SKM-1 treated with dmso at 0.1 percent for 144 hours (cell line): Measurements from ENCODE around the gene LIX1.

Experiments used
- DNase-seq: peaks from one replicate; lab custom pipeline; 2025; ENCODE audit not compliant: unreplicated experiment; lab: John Stamatoyannopoulos, UW

The LIX1 gene

DNA sequence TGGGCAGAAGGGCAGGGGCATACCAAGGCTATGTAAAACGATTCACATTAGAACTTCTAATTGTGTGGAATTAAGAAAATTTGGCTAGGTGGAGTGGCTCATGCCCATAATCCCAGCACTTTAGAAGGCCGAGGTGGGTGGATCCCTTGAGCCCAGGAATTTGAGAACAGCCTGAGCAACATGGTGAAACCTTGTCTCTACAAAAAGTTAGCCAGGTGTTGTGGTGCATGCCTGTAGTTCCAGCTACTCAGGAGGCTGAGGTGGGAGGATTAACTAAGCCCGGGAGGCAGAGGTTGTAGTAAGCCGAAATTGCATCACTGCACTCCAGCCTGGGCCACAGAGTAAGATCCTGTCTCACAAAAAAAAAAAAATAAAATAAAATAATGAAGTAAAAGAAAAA, 65.2 kb downstream of the LIX1 start:
- no peak for DNase-seq

- no peak for DNase-seq
Observed at GRCh38 chr5:97076098-97076497, 66.3 kb downstream of the LIX1 start.

GRCh38 chr5:97075649-97076048, 66.8 kb downstream of the LIX1 start:
- no peak for DNase-seq

DNA sequence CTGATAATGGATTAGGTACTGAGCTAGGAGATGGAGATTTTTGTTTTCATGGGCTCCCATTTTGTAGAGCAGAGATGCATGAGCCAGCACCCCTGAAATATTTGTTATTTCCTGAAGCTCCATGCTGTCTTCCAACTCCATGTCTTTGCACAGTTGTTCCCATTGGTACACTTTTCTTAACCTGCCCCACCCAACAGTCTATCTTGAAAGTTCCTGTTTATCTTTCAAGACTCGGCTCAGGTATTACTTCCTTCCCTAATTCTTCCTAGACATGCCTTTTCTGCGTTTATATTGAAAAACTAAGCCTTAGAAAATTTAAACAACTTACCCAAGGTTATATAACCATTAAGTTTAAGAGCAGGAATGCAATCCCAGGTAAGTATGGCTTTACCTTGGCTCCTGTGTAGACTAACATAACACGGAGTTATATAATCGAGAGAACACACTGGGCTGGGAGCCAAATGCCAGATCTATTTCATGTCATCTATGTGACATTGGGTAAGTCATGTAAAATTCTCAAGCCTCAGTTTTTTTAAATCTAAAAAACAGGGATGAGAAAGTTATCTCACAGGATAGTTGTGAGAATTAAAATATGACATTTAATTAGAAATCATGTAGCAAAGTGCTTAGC, 67.4 kb downstream of the LIX1 start:
- no peak for DNase-seq

GRCh38 chr5:97073420-97073819, 69.0 kb downstream of the LIX1 start:
- no peak for DNase-seq

- DNase-seq: no peak
Observed at GRCh38 chr5:97072696-97073095, 69.7 kb downstream of the LIX1 start.

DNA sequence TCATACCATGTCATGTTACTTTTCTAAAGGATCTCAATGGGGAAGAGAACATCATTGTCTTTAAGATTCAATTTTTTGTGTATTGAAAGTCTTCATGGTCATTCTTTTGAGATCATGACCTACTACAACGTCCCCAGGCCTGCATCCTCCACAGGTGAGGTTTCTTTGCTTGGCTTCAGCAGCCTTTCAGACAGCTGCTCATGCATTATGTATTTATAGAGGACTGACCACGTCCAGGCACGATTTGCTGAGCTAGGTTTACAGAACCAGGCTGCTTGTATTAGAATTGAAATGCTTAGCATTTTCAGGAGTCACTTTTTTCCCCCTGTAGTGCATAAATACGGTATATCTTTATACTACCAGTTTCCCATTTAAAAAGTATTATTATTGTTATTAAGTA, 70.4 kb downstream of the LIX1 start:
- DNase-seq: no peak

- no peak for DNase-seq
Observed at GRCh38 chr5:97071101-97071500, 71.3 kb downstream of the LIX1 start.

DNA sequence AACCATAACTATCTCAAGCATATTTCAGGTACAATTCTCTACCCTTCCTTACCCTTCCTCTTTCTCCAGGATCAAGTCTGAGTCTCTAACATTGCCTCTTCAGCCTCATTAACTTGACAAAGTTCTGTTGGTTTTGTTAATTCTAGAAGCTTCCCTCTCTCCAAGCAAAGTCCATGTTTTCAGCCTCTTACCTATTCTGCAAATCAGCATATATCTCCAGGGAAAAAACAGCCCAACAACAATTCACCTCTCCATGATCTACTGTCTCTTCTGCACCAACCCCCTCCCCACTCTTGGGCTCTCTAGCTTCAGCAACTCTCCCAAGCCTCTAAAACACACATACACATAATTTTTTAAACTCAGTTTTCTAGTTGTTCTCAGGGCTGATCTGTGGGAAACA, 72.2 kb downstream of the LIX1 start:
- no peak for DNase-seq

- no peak for DNase-seq
Observed at GRCh38 chr5:97067296-97067850, 75.0 kb downstream of the LIX1 start.

- no peak for DNase-seq
Observed at GRCh38 chr5:97065475-97065874, 76.9 kb downstream of the LIX1 start.

DNA sequence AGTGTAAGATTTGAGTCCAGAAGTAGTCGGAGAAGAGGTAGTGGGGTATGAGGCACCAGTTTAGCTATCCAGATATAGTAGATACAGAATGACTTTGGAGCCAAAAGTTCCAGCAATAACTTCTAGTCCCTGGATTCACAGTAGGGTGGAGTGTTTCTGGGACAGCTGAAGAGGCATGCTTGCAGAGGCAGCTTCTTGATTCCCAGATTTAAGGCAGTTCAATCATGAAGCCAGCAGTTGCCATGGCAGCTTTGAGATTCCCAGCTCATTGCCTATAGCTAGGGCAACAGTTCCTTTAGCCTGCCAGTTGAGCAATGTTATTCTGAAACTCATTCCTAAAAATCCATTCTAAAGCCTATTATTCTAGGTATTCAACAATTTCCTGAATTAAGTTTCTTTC, 79.2 kb downstream of the LIX1 start:
- DNase-seq: no peak

- no peak for DNase-seq
Observed at GRCh38 chr5:97062046-97062445, 80.4 kb downstream of the LIX1 start.

- no peak for DNase-seq
Observed at GRCh38 chr5:97056263-97056662, 86.1 kb downstream of the LIX1 start.

GRCh38 chr5:97049175-97049574, 93.2 kb downstream of the LIX1 start:
- peak; percentile 21 for DNase-seq

- no peak for DNase-seq
Observed at GRCh38 chr5:97047076-97047475, 95.3 kb downstream of the LIX1 start.

GRCh38 chr5:97046270-97046982, 96.0 kb downstream of the LIX1 start:
- DNase-seq: no peak

DNA sequence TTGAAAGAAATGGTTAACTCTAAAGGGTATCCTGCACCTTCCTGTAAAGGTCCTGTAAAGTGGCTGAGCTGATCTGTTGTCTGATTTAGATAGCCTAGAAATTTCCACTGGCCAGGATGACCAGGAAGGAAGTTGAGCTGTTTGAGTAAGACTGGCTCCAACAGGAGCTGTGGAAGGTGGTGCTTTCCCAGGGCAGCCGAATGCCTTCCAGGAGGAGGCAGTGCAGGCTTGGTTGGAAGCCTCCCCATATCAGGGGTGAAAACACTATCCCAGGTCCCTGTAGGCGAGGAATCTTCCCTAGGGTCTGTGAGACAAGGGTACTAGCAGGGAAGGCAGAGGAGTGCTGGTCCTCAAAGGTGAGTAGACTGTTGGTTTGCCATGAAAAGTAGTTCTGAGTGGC, 98.4 kb downstream of the LIX1 start:
- DNase-seq: no peak

GRCh38 chr5:97043511-97043910, 98.9 kb downstream of the LIX1 start:
- DNase-seq: no peak

DNA sequence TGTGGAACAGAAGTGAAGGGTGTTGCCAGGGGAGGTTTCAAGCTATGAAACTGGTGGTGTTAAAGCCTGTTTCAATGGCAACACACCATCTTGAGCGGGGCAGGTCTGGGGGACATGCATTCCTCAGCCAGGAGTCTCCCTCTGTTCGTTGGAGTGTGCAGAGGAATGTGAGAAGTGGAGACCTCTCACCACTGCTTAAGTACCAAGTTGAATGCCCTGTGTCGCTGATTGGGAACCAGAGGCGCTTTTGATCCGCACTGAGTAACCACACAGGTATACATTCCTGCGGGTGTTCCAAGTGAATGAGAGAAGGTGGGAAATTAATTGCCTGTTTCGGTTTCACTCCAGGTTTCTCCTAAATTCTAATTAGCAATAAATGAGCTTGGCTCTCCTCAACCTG, 99.4 kb downstream of the LIX1 start:
- DNase-seq: no peak
